ENCODE data around the gene GAB4.
"Not testable (repeated sequence)": the region's sequence is repeated elsewhere in the genome, so short reads cannot be mapped to it uniquely, and the experiment has no call there.

The GAB4 gene, protein sequence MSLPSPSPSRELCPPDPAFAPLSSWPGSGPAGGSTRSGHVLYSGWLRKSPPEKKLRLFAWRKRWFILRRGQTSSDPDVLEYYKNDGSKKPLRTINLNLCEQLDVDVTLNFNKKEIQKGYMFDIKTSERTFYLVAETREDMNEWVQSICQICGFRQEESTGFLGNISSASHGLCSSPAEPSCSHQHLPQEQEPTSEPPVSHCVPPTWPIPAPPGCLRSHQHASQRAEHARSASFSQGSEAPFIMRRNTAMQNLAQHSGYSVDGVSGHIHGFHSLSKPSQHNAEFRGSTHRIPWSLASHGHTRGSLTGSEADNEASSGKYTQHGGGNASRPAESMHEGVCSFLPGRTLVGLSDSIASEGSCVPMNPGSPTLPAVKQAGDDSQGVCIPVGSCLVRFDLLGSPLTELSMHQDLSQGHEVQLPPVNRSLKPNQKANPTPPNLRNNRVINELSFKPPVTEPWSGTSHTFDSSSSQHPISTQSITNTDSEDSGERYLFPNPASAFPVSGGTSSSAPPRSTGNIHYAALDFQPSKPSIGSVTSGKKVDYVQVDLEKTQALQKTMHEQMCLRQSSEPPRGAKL

GRCh38 chr22:17007852-17008731, at the start of gene GAB4:
TSS of gene GAB4 (minus strand) at chr22:17008222. CDS start at chr22:17008114, 108 bp downstream.
- no peak for DNase-seq

DNA sequence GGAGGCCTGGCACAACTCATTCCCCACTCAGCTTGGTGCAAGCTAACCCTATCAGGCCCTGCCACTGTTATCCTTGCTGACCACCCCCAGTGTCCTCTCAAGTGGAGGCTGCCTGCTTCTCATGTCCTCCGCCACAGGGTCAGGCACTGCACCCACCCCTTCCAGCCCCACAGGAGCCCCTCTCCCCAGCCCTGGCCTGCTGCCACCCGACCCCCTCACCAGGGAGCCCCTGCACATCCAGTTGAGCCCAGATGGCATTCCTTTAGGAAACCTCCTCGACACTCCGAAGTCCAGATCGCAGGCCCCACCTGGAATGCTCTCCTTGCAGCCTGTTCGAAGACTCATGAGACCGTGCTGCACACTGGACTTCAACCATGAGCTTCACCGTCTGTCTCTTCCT, 48.8 kb upstream of the GAB4 start:
- DNase-seq = no peak

DNA sequence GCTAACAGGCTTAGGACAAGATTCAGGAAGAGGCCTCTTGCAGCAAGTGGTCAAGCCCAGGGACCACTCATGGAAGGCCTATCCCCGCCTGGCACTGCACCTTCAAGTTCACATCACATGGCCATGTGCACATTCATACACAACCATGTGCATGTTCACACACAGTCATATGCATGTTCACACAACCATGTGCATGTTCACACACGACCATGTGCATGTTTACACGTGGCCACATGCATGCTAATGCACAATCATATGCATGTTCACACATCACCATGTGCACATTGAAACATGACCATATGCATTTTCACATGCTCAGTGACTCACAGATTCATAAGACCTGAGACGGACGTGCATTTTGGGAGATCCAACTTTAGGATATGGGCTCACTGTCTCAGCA, 48.0 kb upstream of the GAB4 start:
- DNase-seq = no peak

GRCh38 chr22:17047656-17048055, 39.6 kb upstream of the GAB4 start:
- DNase-seq = no peak

- no peak for DNase-seq
Observed at GRCh38 chr22:17046566-17047348, 38.7 kb upstream of the GAB4 start.

DNA sequence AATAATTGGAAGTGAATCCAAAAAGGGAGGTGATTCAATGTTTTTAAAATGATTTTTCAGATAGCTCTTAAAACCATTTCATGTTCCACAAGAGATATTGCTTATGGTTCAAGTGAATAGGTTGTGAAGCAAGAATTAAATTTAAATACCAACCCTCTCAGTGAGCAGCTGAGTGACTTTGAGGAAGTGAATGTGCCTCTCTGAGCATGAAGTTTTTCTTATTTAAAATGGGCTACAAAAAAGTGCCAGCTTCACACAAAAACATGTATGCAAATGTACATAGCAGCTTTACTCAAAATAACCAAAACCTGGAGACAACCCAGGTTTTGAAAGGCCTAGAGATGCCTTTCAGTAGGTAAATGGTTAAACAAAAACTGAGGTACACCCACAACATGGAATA, 35.5 kb upstream of the GAB4 start:
- DNase-seq = no peak

DNA sequence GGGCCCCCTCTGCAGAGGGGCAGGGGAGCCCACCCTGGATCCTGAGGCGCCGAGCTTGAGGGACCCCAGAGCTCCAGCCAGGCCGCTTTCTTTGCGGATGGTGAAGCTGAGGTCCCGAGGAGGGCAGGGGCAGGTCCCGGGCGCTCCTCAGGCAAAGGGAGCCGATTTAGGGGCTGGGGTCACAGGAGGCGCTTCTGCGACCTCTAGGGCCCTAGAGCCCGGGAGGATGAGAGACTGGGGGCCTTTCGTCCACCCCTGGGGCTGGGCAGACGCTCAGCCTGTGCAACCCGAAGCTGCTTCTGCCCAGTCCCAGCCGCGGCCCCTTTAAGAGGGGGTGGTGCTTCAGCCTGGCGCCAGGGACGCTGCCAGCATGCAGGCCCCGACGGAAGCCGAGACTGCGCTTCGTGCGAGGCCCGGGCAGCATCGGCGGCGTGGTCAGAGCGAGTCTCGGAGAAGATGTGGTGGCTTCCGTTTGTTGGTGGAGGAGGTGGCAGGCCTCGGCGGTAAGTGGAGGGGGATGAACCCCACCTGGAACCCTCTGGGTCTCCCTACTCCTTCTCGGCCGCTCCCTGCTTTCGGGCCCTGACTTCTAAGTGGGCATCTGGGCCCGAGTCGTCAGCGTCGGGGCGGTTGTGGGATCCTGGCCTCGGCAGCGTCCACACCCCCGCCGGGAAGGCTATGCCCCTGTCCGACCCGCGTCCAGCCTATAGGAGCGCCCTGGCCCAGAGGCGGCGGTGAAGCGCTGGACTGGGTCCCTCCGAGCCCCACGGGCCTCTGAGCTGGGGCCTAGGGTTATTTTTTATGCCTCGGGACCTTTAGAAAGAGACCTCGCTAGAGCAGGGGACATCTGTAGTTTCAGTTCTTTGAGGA, 29.1 kb upstream of the GAB4 start:
- DNase-seq = not testable (repeated sequence)

DNA sequence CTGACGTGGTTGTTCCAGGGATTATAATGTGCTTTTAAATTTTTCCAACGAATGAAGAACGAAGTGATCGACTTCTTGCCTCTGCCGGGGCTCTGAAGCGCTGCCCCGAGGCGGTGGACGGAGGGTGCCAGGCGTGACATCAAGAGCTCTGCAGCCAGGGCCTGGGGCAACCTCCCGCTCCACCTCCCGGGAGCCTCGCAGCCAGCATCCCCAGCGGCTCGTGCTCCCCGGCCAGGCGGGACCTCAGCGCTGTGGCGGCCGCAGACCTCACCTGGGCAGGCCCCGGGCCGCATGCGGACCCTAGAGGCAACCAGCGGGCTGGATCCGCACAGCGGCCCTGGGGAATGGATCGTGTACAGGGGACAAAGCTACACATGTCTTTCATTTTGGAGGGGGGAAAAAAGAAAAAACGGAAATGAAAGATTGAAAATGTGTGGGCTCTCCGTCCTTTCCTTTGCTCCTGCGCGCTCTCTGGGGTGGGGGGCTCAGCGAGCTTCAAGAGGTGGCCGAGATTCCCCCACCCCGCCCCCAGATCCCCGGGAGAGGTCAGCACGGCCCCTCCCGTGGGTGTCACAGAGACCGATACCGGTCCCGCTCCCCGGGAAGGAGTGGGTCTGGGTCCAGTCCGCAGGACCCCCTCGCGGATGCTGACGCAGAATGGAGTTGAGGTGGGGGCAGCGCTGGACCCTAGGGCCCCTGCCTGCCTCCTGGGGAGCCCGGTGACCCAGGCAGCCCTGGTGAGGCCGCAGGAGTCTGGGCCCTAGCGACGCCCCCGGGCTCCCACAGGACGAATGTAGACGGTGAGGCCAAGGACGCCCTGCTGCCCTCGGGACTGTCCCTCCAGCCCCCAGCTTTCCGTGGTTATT, 28.2 kb upstream of the GAB4 start:
- DNase-seq = not testable (repeated sequence)

DNA sequence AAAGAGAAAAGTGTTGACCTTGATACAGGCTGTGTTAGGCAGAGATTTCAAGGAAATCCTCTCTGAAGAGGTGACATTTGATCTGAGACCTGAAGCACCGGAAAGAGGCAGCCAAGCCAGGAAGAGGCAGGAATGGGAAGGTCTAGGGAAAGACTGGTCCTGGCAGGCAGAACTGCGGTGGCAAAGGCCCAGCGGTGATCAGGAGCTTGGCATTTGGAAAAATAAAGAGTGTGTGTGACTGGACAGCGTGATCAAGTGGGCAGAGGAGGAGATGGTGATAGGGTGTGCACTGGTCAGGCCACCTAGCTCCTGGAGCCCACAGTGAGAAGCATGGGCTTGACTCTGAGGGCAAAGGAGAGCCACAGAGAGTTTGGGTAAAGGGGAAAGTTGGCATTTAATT, 27.2 kb upstream of the GAB4 start:
- DNase-seq = no peak

DNA sequence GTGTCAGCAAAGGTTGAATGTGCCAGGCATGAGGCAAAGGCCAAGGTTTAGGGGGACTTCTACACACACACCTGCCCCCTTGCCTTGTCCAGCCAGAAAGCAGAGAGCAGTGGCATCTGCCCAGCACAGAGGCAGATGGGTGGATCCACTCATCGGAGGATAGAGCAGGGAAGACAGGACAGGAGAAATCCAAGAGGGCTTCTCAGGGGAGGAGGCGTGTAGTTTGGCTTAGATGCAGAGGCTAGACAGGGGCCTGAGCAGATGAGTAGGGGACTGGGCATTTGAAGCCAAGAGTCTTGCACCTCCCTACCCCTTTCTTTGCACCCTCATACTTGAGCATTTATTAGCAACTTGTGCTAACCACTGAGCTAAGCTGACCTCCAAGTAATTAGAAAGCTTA, 26.5 kb upstream of the GAB4 start:
- not testable (repeated sequence) for DNase-seq

- not testable (repeated sequence) for DNase-seq
Observed at GRCh38 chr22:17032277-17032676, 24.3 kb upstream of the GAB4 start.

- not testable (repeated sequence) for DNase-seq
Observed at GRCh38 chr22:17024380-17024779, 16.4 kb upstream of the GAB4 start.

DNA sequence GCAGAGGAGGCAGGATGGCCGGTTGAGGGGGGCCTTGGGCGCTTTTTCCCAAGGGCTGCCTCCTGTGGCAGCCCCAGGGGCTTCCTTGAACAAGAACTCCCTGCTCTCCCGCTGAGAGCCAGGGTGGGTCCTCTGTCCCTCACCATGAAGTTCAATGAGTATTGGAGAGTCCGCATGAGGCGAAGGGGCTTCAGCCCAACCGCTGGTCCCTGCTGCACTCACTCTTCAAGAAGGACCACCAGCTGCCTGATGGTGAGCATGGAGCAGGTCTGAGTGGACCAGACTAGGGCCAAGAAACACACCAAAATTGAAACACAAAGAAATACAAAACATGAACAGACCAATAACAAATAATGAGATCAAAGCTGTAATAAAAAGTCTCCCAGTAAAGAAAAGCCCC, 7.5 kb upstream of the GAB4 start:
- DNase-seq = not testable (repeated sequence)

- DNase-seq = not testable (repeated sequence)
Observed at GRCh38 chr22:17014101-17014440, 6.0 kb upstream of the GAB4 start.

DNA sequence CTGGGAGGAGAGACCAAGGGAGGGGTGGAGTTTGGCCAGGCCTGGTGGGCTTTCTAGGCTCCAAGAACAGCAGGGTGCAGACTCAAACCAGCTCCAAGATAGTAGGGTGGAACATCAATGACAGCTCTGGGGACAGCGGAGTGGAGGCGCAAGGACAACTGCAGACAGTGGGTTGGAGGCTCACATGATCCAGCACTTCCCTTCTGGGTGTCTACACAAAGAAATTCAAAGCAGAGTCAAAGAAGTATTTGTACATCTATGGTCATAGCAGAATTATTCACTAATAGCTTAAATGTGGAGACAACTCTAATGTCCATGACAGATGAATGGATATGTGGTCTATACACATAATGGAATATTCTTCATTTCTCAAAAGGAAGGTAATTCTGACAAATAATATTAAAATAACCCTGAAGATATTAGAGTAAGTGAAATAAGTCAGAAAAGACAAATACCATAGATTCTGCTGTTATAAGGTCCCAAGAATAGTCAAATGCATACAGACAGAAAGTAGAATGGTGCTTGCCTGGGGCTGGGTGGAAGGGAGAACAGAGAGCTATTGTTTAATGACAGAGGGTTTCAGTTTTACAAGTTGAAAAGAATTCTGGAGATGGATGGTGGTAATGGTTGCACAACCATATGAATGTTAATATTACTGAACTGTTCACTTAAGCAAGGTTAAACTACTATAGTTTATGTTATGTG, 5.5 kb upstream of the GAB4 start:
- DNase-seq = no peak

DNA sequence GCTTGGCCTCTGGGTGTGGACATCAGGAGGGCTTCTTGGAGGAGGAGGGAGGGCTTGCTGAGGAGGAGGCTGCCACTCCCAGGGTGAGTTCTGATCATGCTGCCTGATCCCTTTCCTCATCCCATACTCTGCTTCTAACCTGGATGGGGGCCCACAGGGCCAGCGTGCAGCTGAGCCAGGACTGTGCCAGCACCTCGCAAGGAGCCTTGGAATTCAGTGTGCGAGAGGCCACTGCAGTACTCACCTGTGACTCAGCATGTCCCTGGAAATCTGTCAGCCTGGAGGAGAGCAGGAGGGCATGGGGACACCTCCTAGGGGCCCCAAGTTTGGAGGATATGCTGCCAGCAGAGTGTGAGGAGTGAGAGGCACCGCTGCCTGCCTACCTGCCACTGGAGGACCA, 4.2 kb upstream of the GAB4 start:
- no peak for DNase-seq

DNA sequence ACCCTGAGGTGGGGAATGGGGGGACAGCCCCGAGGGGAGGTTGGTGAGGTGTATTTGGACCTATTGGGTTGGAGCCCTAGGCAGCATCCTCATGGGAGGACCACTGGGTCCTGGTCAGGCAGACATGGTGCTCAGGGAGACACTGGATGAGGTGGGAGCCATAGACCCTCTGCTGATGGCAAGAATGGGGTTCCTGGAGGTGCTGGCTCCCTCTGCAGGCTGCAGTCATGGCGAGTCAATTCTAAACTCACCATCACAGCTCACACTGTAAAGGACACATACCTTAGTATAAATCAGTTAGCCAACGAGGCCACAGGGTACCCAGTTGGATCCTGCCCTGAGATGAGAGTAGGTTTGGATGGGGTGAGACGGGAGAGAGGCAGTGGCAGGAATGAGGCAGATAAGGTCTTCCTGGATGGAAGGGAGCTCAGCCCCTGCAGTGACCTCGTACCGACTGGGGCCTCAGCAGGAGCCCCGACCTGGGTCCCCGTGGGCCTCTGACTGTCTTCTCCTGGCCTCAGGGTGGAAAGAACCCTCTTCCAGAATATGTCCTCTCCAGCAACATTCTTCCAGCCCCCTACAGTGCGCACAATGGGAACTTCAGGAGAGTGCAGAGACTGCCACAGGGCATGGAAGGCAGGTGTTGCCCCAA, 1.7 kb upstream of the GAB4 start:
- DNase-seq = no peak

GRCh38 chr22:17007257-17007656, 765 bp downstream of the GAB4 start:
- no peak for DNase-seq

DNA sequence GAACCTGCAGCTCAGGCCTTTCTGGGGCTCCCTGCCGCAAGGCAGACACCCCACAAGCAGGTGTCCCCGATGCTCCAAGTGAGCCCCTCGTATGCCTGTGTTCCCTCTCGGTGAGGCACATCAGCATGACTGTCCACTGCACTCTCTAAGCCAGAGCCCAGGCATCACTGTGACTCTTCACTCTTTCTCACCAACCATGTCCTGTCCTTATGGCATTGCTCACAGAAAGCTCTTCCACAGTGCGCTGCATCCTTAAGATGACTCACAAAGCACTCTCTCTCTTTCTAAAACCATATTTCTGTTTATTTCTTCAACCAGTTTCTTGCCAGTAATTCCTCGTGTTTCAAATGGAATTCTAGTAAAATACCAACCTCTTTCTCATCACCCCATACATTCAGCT, 18.1 kb downstream of the GAB4 start:
- DNase-seq = no peak

DNA sequence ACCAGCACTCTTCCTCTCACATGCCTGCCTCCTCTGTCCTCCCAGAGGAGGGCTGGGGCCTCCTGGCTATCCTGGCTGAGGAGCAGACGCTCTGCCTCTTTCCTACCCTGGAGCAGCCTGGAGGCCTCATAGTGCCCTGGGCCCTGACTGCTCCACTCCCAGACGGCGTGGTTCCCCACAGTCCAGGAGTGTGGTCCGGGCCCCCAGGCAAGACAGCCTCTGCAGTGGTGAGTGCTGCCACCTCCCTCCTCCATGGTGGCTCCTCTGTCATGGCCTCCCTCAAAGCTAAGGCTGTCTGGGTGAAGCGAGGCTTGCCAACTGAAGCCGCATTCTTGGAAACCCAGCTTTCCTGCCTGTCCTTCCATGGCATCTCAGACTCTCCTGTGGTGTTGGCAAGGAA, 19.8 kb downstream of the GAB4 start:
- DNase-seq = no peak
